ENCODE data around the gene ICE1.

Gene ICE1

DNA sequence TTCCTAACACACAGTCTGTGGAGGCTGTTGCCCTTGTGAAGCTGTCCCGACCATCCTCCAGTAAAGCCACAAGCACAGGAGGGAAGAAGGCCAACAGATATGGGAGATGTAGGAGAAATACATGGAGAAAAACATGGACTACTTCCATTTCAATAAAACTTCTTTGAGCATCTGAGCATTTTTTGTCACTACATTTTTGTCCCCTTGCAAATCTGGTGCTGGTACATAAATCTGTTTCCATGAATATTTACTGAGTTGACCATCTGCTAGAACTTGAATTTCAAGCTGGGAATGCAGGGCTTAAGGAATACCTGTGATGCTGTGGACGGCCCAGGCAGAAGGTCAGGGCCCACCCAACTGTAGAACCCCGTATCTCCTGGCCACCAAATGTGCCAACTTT lies 43.9 kb upstream of the ICE1 start:
- POLR2A ChIA-PET: no interaction called here
- TF ChIP-seq FOXK2 (IDR thresholded peaks at IDR 0.05) (no peak), SUZ12 (IDR thresholded peaks at IDR 0.05) (no peak), SP1 (IDR thresholded peaks at IDR 0.05) (no peak), BHLHE40 (IDR thresholded peaks at IDR 0.05; ENCODE audit: borderline replicate concordance) (no peak), TARDBP (IDR thresholded peaks at IDR 0.05) (no peak), HDGF (IDR thresholded peaks at IDR 0.05; ENCODE audit: borderline replicate concordance) (no peak), FOXA1 (IDR thresholded peaks at IDR 0.05) (no peak), ELF4 (IDR thresholded peaks at IDR 0.05) (no peak), NFRKB (IDR thresholded peaks at IDR 0.05) (no peak), CTBP1 (IDR thresholded peaks at IDR 0.05; ENCODE audit: borderline replicate concordance) (no peak)
- TF ChIP-seq, protein P1, sequence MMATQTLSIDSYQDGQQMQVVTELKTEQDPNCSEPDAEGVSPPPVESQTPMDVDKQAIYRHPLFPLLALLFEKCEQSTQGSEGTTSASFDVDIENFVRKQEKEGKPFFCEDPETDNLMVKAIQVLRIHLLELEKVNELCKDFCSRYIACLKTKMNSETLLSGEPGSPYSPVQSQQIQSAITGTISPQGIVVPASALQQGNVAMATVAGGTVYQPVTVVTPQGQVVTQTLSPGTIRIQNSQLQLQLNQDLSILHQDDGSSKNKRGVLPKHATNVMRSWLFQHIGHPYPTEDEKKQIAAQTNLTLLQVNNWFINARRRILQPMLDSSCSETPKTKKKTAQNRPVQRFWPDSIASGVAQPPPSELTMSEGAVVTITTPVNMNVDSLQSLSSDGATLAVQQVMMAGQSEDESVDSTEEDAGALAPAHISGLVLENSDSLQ (IDR thresholded peaks at IDR 0.05): no peak
- CTCF ChIA-PET: no interaction called here
- DNase-seq (ENCODE audit: extremely low spot score): no peak

DNA sequence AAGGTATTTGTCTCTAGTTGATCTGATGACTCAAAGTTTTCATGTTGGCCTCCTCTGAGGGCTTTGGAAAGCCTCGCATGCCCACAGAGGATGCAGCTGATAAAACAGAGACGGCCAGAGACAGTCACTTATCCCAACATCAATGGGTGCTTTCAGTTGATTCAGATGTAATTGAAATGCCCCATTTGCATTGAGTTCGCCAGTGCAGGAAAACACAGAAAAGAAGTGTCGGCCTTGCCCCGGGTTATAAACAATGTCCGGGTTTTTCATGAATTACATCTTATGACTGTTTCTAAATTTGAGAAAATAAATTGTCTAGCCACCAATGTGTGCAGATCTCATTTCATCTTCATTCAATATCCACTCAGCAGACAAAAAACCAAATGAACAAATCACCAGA lies 42.2 kb upstream of the ICE1 start:
- POLR2A ChIA-PET: interaction anchor here (3.0 kb wide), 1 partner anchor 30 kb away, joined by 9 read pairs; no protein-coding TSS in a partner anchor
- CTCF ChIA-PET: no interaction called here
- DNase-seq (ENCODE audit: extremely low spot score): no peak
- TF ChIP-seq L3MBTL2 (conservative IDR thresholded peaks at IDR 0.05): no peak
- TF ChIP-seq HDGF (IDR thresholded peaks at IDR 0.05; ENCODE audit: borderline replicate concordance): no peak
- TF ChIP-seq FOXA1 (IDR thresholded peaks at IDR 0.05): no peak

DNA sequence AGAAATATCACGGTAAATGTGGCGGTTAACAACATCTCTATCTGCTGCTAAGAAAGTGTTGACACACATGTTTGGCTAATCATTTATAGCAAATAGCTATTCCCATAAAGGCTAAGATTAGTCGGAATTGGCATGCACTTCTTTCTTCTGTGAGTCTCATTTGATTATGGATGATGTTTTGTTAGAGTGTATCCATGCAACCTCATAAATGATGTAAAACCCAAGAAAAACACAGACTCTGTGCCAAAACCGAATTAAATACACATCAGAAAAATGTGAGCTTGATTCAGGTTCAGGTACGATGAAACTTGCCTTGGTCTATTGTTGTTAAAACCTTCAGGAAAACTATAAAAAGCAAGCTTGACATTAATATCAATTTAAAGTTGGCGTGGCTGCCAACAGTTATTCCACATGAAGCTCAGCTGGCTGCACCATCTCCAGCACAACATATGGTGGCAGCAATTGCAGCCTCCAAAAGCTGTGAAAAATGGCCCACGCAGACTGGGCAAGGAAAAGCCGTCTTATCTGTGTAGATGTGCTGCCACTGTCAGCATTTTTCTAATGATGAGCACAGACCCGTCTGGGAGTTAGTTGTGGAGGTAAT lies 41.1 kb upstream of the ICE1 start:
- ChIA-PET POLR2A (interaction anchor here (3.0 kb wide), 1 partner anchor 31 kb away, joined by 9 read pairs; no protein-coding TSS in a partner anchor), CTCF (interaction anchor here (0.6 to 0.7 kb wide), 2 partner anchors 30 to 221 kb away, joined by 4 read pairs; no protein-coding TSS in a partner anchor)
- no peak for TF ChIP-seq HDGF (IDR thresholded peaks at IDR 0.05; ENCODE audit: borderline replicate concordance)
- no peak for TF ChIP-seq NFRKB (IDR thresholded peaks at IDR 0.05)
- TF ChIP-seq CTBP1 (IDR thresholded peaks at IDR 0.05; ENCODE audit: borderline replicate concordance): no peak
- no peak for TF ChIP-seq ELF4 (IDR thresholded peaks at IDR 0.05)
- TF ChIP-seq SP1 (IDR thresholded peaks at IDR 0.05): no peak
- no peak for TF ChIP-seq FOXM1 (IDR thresholded peaks at IDR 0.05; ENCODE audit: borderline replicate concordance)
- no peak for DNase-seq (ENCODE audit: extremely low spot score)

DNA sequence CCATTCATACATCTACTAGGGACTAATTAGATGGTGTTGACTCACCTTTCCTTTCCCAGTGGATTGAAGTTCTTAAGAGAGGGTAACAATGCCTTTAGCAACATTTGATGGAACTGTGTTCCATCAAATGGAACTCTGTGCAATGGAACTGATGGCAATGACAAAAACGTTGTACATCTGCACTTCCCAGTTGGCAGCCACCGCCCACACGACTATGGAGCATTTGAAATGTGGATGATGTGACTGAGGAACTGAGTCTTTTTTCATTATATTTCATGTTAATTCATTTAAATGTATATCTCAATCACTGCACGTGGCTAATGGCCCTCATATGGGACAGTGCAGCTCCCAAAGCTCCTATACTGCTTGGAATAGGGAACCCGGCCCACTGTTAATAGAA lies 39.0 kb upstream of the ICE1 start:
- TF ChIP-seq FOXK2 (IDR thresholded peaks at IDR 0.05): no peak
- POLR2A ChIA-PET: no interaction called here
- CTCF ChIA-PET: interaction anchor here (0.6 kb wide), 1 partner anchor 12 kb away, joined by 3 read pairs; no protein-coding TSS in a partner anchor
- no peak for DNase-seq (ENCODE audit: extremely low spot score)

DNA sequence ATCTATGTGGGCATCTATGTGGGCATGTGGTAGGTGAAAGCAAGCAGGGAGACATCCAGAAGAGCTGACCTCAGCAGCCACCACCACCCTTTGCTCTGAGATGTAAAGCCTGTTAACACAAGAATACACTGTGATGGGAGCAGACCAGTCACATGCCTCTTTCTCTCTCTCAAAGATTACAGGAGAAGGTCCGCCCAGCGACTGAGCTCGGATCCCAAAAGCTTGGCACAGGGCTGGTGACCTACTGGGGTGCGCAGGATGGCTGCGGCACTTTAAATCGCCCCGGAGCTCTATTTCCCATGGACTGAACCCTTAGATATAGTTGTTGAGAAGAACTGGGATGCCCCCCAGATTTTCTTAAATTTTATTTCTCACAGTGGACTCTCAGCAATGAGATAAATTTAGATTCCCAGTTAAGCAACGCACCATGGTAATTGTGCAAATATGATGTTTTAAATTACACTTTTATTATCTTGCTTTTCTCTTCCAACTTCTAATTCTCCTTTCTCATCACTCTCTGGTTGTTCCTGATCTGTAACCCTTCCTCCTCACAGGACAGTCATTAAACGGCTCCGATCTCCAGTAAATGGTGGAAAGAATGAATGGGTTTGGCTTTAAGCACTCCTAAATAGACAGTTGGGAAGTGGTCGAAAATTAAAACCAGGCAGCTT lies 37.7 kb upstream of the ICE1 start:
- CTCF ChIA-PET: no interaction called here
- POLR2A ChIA-PET: interaction anchor here (1.0 to 1.3 kb wide), 2 partner anchors 14 to 33 kb away, joined by 3 to 4 read pairs; no protein-coding TSS in a partner anchor
- TF ChIP-seq TARDBP (IDR thresholded peaks at IDR 0.05) (no peak), FOXM1 (IDR thresholded peaks at IDR 0.05; ENCODE audit: borderline replicate concordance) (no peak), L3MBTL2 (conservative IDR thresholded peaks at IDR 0.05) (no peak), FOXK2 (IDR thresholded peaks at IDR 0.05) (no peak), ELF4 (IDR thresholded peaks at IDR 0.05) (no peak), SP1 (IDR thresholded peaks at IDR 0.05) (no peak)
- DNase-seq (ENCODE audit: extremely low spot score): no peak

DNA sequence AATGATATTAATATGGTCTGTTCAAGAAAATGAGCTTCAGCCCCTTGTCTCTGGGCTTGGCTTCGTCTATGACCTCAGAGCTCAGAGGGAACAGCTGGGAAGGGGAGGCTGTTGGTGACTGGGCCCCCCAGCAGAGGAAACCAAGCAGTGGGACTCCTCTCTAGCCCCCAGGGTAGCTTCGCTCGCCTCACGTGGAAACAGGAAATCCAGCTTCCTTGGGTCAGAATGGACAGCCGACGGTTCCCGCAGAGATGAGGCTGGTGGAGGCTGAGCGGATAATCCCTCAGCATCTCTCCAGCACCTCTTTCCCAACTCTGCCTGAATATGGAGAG lies 37.2 kb upstream of the ICE1 start:
- POLR2A ChIA-PET: interaction anchor here (1.0 to 1.3 kb wide), 2 partner anchors 14 to 34 kb away, joined by 3 to 4 read pairs; no protein-coding TSS in a partner anchor
- TF ChIP-seq ELF4 (IDR thresholded peaks at IDR 0.05) (no peak), CTBP1 (IDR thresholded peaks at IDR 0.05; ENCODE audit: borderline replicate concordance) (no peak), ZNF384 (IDR thresholded peaks at IDR 0.05) (no peak), TARDBP (IDR thresholded peaks at IDR 0.05) (no peak), FOXA1 (IDR thresholded peaks at IDR 0.05) (no peak), FOXM1 (IDR thresholded peaks at IDR 0.05; ENCODE audit: borderline replicate concordance) (no peak), SUZ12 (IDR thresholded peaks at IDR 0.05) (no peak), BHLHE40 (IDR thresholded peaks at IDR 0.05; ENCODE audit: borderline replicate concordance) (no peak), HDGF (IDR thresholded peaks at IDR 0.05; ENCODE audit: borderline replicate concordance) (no peak), L3MBTL2 (conservative IDR thresholded peaks at IDR 0.05) (no peak), SP1 (IDR thresholded peaks at IDR 0.05) (no peak)
- CTCF ChIA-PET: no interaction called here
- no peak for DNase-seq (ENCODE audit: extremely low spot score)

DNA sequence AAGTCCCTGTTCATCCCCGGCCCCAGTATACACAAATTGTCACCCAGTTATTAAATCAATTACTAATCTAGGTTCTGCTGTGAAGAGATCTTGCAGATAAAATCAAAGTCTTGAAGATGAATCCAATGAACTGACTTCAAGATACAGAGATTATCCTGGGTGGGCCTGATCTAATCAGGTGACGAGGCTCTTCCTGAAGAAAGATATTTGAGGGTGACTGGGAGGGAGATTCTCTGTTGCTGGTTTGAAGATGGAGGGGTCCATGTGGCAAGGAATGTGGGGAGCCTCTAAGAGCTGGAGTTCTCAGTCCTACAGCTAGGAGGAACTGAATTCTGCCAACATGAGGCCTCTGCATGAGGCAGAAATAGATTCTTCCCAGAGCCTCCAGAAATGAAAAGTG lies 36.1 kb upstream of the ICE1 start:
- POLR2A ChIA-PET: no interaction called here
- CTCF ChIA-PET: no interaction called here
- no peak for DNase-seq (ENCODE audit: extremely low spot score)
- TF ChIP-seq BHLHE40 (IDR thresholded peaks at IDR 0.05; ENCODE audit: borderline replicate concordance) (no peak), SUZ12 (IDR thresholded peaks at IDR 0.05) (no peak), L3MBTL2 (conservative IDR thresholded peaks at IDR 0.05) (no peak), FOXA1 (IDR thresholded peaks at IDR 0.05) (no peak), FOXK2 (IDR thresholded peaks at IDR 0.05) (no peak), FOXM1 (IDR thresholded peaks at IDR 0.05; ENCODE audit: borderline replicate concordance) (no peak), TARDBP (IDR thresholded peaks at IDR 0.05) (no peak), HDGF (IDR thresholded peaks at IDR 0.05; ENCODE audit: borderline replicate concordance) (no peak), ELF4 (IDR thresholded peaks at IDR 0.05) (no peak), LEF1 (IDR thresholded peaks at IDR 0.05; ENCODE audit: borderline replicate concordance) (no peak), ZNF384 (IDR thresholded peaks at IDR 0.05) (no peak)
- TF ChIP-seq, protein P1 (IDR thresholded peaks at IDR 0.05): no peak

All from HEK293T (cell line).